Vagina (tissue), 2 donors: ENCODE results near the gene SPRR1A.

Source experiments
- CTCF ChIP-seq, 3 experiments: fragments of 450-650 bp in 2 of 3; fragments of 200-600 bp in 1 of 3; sonication (generic) in 1 of 3; IDR thresholded peaks; one replicate each; pipeline ENCODE4 v1.5.1; 2017 to 2019; ENCODE audit warnings: antibody characterized with exemption in 3 of 3, mild to moderate bottlenecking in 2 of 3, moderate library complexity in 2 of 3
- POLR2A ChIP-seq, 2 donors: fragments of 450-650 bp; IDR thresholded peaks; one replicate each; pipeline ENCODE4 v1.6.1; 2017; ENCODE audit warnings: antibody characterized with exemption in 2 of 2, mild to moderate bottlenecking in 2 of 2, moderate library complexity in 2 of 2
- POLR2AphosphoS5 ChIP-seq, 2 donors: sonication (generic); formaldehyde crosslinking; IDR thresholded peaks; one replicate each; pipeline ENCODE4 v1.9.0; 2017; ENCODE audit warnings: antibody characterized with exemption in 2 of 2, mild to moderate bottlenecking in 2 of 2, low read depth in 1 of 2; ENCODE audit not compliant: insufficient read depth in 1 of 2

- TF ChIP-seq CTCF (IDR thresholded peaks at IDR 0.05) = no peak
- TF ChIP-seq POLR2A (IDR thresholded peaks at IDR 0.05) = no peak
- TF ChIP-seq POLR2AphosphoS5 (IDR thresholded peaks at IDR 0.05; ENCODE audit: insufficient read depth in 1 of 2, low read depth in 1 of 2) = no peak
These were observed 24.6 kb upstream of the SPRR1A start for GRCh38 chr1:152959273-152959672.
